Endothelial cell of umbilical vein (primary cell): ENCODE data around the gene CARMIL1. TPM values are rescaled to one million over a fixed set of nuclear protein-coding genes. Genes with fewer than 3 reads are reported as not detected.

Experiments
- BruUV-seq: library from RNA; stranded (reverse); fragments of 400-500 nt; replicated peaks from 2 replicates; lab custom pipeline; 2021; lab: Mats Ljungman, UMichigan
- CTCF ChIA-PET: fragments of 300-600, 350-600 bp; sonication (Branson Sonifier 250); formaldehyde crosslinking; loops from one replicate; lab custom pipeline; 2021; ENCODE audit warnings: antibody characterized with exemption, inconsistent platforms; lab: Charles Lee
- POLR2A ChIA-PET: fragments of 300-600, 350-600 bp; sonication (Branson Sonifier 250); formaldehyde crosslinking; loops from one replicate; lab custom pipeline; 2021; ENCODE audit warnings: antibody characterized with exemption, inconsistent platforms; lab: Charles Lee
- DNase-seq: peaks from one replicate; pipeline ENCODE4 v3.0.0-alpha.2; 2011; ENCODE audit warnings: low read depth, low spot score
- FAIRE-seq: peaks from 2 replicates; lab custom pipeline; 2011; peaks lifted over from hg19 to GRCh38; lab: Jason Lieb, UNC
- H2AFZ ChIP-seq: 2 replicates; pipeline ENCODE4 v1.6.0; 2012; ENCODE audit warnings: low read depth, low read length, control low read depth, inconsistent platforms
- H3K27ac ChIP-seq: 2 replicates; pipeline ENCODE4 v1.5.1; 2011; ENCODE audit warnings: low read depth, mild to moderate bottlenecking, control low read depth, low read length, moderate library complexity; ENCODE audit not compliant: insufficient read depth
- H3K27me3 ChIP-seq, 2 experiments: 2 replicates each; pipeline versions ENCODE4 v1.6.0 to v1.6.1; 2011; ENCODE audit warnings: low read length in 2 of 2, mixed read lengths in 1 of 2; ENCODE audit not compliant: control insufficient read depth in 2 of 2, insufficient read depth in 2 of 2
- H3K36me3 ChIP-seq, 2 experiments: 2 replicates in 1 of 2; 3 replicates in 1 of 2; pipeline ENCODE4 v1.5.1; 2011; ENCODE audit warnings: low read length in 2 of 2, mild to moderate bottlenecking in 1 of 2, moderate library complexity in 1 of 2; ENCODE audit not compliant: control insufficient read depth in 2 of 2, insufficient read depth in 2 of 2; ENCODE audit errors: extremely low read depth in 1 of 2
- H3K4me1 ChIP-seq: 3 replicates; pipeline ENCODE4 v1.5.1; 2011; ENCODE audit warnings: mild to moderate bottlenecking, low read length; ENCODE audit not compliant: control insufficient read depth, insufficient read depth; ENCODE audit errors: extremely low read depth
- H3K4me2 ChIP-seq: 2 replicates; pipeline ENCODE4 v1.6.1; 2011; ENCODE audit warnings: low read length, control low read depth, mixed read lengths; ENCODE audit not compliant: insufficient read depth
- H3K4me3 ChIP-seq, 3 experiments: fragments of 200-600 bp in 1 of 3; sonication (generic), shearing (Covaris generic) in 1 of 3; replicated peaks in 1 of 3; 2 replicates each; pipeline ENCODE4 v1.5.1; 2011 to 2016; ENCODE audit warnings: control low read depth in 3 of 3, low read length in 3 of 3, mild to moderate bottlenecking in 2 of 3, inconsistent platforms in 1 of 3, low read depth in 1 of 3, moderate library complexity in 1 of 3; ENCODE audit not compliant: insufficient read depth in 1 of 3
- H3K79me2 ChIP-seq: 2 replicates; pipeline ENCODE4 v1.6.0; 2012; ENCODE audit warnings: low read length, inconsistent platforms; ENCODE audit not compliant: control insufficient read depth, insufficient read depth
- H3K9ac ChIP-seq: replicated peaks from 2 replicates; pipeline ENCODE3; 2011; ENCODE audit warnings: low read length, control low read depth; ENCODE audit not compliant: insufficient read depth; ENCODE audit errors: extremely low read depth
- H3K9me1 ChIP-seq: replicated peaks from 3 replicates; pipeline ENCODE4 v1.6.0; 2011; ENCODE audit warnings: mild to moderate bottlenecking, low read length; ENCODE audit not compliant: control insufficient read depth, insufficient read depth; ENCODE audit errors: extremely low read depth
- H3K9me3 ChIP-seq: replicated peaks from 2 replicates; pipeline ENCODE4 v1.5.1; 2012; ENCODE audit warnings: low read length, inconsistent platforms; ENCODE audit not compliant: control insufficient read depth, insufficient read depth
- H4K20me1 ChIP-seq: replicated peaks from 2 replicates; pipeline ENCODE3; 2011; ENCODE audit warnings: mild to moderate bottlenecking, low read length; ENCODE audit not compliant: control insufficient read depth, insufficient read depth; ENCODE audit errors: extremely low read depth
- EZH2 ChIP-seq: IDR thresholded peaks from 2 replicates; pipeline ENCODE4 v1.6.1; 2012; ENCODE audit warnings: borderline replicate concordance, low read depth, mild to moderate bottlenecking, moderate library complexity, low read length, inconsistent platforms; ENCODE audit not compliant: severe bottlenecking
- FOS ChIP-seq: IDR thresholded peaks from 2 replicates; pipeline ENCODE4 v1.6.1; 2011; ENCODE audit warnings: mild to moderate bottlenecking, low read length, moderate library complexity, borderline replicate concordance; ENCODE audit not compliant: insufficient read depth
- GATA2 ChIP-seq: IDR thresholded peaks from 2 replicates; pipeline ENCODE4 v1.7.0; 2011; ENCODE audit warnings: low read depth, mild to moderate bottlenecking, moderate library complexity, mixed read lengths, low read length; ENCODE audit not compliant: insufficient read length, insufficient read depth
- JUN ChIP-seq: IDR thresholded peaks from 2 replicates; pipeline ENCODE4 v1.6.1; 2011; ENCODE audit warnings: borderline replicate concordance, low read depth; ENCODE audit not compliant: insufficient read length, insufficient read depth
- MYC ChIP-seq: IDR thresholded peaks from one replicate; pipeline ENCODE4 v1.6.1; 2011; ENCODE audit warnings: mild to moderate bottlenecking, low read depth, low read length
- POLR2A ChIP-seq: IDR thresholded peaks from 2 replicates; pipeline ENCODE4 v1.6.1; 2012; ENCODE audit warnings: low read depth, mild to moderate bottlenecking, control low read depth, low read length
- POLR2AphosphoS5 ChIP-seq: IDR thresholded peaks from 2 replicates; pipeline ENCODE4 v1.6.1; 2012; ENCODE audit warnings: low read depth, mild to moderate bottlenecking, control low read depth, low read length, moderate library complexity; ENCODE audit not compliant: insufficient read depth
- dilution Hi-C: fragments of 300-500 bp; cut with MboI; formaldehyde crosslinking; loops from one replicate; pipeline ENCODE4 v1.15.0; 2019; ENCODE audit warnings: low sequenced_read_pairs; ENCODE audit not compliant: extremely low pct_ligation_motif_present
- intact Hi-C: fragments of 100-400 bp; cut with micrococcal nuclease; formaldehyde crosslinking; loops from one replicate; pipeline ENCODE4 v1.10.0; 2022
- polyA plus RNA-seq, 4 experiments: library from polyadenylated mRNA; depleted of rRNA in 3 of 4; stranded (reverse) in 3 of 4; unstranded in 1 of 4; fragments of >200 nt; gene quantifications; 2 replicates each; pipeline versions ENCODE4 v1.2.1 to v1.2.3, GENCODE V29; 2011 to 2012; ENCODE audit warnings: missing spikeins in 1 of 4
- total RNA-seq: library from RNA; stranded (reverse); gene quantifications from 2 replicates; pipeline ENCODE4 v1.2.3, GENCODE V29; 2021
- TF ChIP-seq, protein P1 (sequence below), 2 donors: IDR thresholded peaks; 1 replicate in 1 of 2; 2 replicates in 1 of 2; pipeline ENCODE4 v1.5.1; 2011; ENCODE audit warnings: low read length in 2 of 2, mild to moderate bottlenecking in 2 of 2, moderate library complexity in 2 of 2, control low read depth in 1 of 2, inconsistent platforms in 1 of 2, low read depth in 1 of 2; ENCODE audit not compliant: insufficient read depth in 1 of 2; ENCODE audit errors: extremely low read depth in 1 of 2
- TF ChIP-seq, protein P2 (sequence below): IDR thresholded peaks from 2 replicates; pipeline ENCODE4 v1.6.1; 2011; ENCODE audit not compliant: insufficient read depth, insufficient read length

CARMIL1 gene
- total and polyA plus RNA-seq, 2 donors (not counting 3 experiments of a cell fraction or from before 2014, with no cell fraction given) = 1.3 to 8.7 TPM

DNA sequence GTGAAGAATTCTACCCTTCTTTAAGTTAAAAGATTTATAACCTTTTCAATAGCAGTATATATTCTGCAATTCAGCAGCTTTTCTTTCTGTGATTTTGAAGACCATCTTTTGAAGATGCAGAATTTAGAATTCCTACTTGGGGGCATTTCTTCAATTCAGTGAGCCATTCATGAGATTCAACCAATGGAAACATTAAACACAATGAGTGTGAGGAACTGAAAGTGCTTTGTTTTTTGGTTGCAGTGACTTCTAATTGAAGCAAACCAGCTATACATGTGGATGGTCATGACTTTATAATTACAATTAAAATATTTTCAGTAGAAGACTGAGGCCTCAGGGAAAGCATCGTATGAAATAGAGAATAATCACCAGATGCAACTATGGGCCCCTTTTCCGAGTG is 108.3 kb downstream of the CARMIL1 start:
- Histone ChIP-seq H2AFZ (no peak overlapping the region), H3K4me2 (no peak overlapping the region), H4K20me1 (no peaks in the 10 kb centered on the region), H3K9ac (no peak overlapping the region), H3K79me2 (no peaks in the 10 kb centered on the region), H3K36me3 (no peaks in the 10 kb centered on the region), H3K9me3 (no peaks in the 10 kb centered on the region), H3K27me3 (no peaks in the 10 kb centered on the region), H3K9me1 (no peaks in the 10 kb centered on the region), H3K27ac (no peak overlapping the region), H3K4me3 (no peak overlapping the region), H3K4me1 (peaks cover 5% of the 10 kb centered on the region)
- no peak for TF ChIP-seq JUN
- TF ChIP-seq FOS = no peak
- no peak for TF ChIP-seq POLR2AphosphoS5
- TF ChIP-seq, protein P1, sequence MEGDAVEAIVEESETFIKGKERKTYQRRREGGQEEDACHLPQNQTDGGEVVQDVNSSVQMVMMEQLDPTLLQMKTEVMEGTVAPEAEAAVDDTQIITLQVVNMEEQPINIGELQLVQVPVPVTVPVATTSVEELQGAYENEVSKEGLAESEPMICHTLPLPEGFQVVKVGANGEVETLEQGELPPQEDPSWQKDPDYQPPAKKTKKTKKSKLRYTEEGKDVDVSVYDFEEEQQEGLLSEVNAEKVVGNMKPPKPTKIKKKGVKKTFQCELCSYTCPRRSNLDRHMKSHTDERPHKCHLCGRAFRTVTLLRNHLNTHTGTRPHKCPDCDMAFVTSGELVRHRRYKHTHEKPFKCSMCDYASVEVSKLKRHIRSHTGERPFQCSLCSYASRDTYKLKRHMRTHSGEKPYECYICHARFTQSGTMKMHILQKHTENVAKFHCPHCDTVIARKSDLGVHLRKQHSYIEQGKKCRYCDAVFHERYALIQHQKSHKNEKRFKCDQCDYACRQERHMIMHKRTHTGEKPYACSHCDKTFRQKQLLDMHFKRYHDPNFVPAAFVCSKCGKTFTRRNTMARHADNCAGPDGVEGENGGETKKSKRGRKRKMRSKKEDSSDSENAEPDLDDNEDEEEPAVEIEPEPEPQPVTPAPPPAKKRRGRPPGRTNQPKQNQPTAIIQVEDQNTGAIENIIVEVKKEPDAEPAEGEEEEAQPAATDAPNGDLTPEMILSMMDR (IDR thresholded peaks at IDR 0.05; ENCODE audit: extremely low read depth in 1 of 2, insufficient read depth in 1 of 2, low read depth in 1 of 2, low read length in 2 of 2) = no peak
- no peak for TF ChIP-seq EZH2
- no peak for TF ChIP-seq POLR2A
- no peak for TF ChIP-seq GATA2
- TF ChIP-seq, protein P2, sequence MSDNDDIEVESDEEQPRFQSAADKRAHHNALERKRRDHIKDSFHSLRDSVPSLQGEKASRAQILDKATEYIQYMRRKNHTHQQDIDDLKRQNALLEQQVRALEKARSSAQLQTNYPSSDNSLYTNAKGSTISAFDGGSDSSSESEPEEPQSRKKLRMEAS = no peak
- no peak for TF ChIP-seq MYC
- no peak for FAIRE-seq
- DNase-seq = no peak
- POLR2A ChIA-PET = no interaction called here
- dilution Hi-C loops = no loop called here
- intact Hi-C loops = no loop called here
- CTCF ChIA-PET = no interaction called here
- no TSS peak for BruUV-seq
